ENCODE results near the gene PROX1.

DNA sequence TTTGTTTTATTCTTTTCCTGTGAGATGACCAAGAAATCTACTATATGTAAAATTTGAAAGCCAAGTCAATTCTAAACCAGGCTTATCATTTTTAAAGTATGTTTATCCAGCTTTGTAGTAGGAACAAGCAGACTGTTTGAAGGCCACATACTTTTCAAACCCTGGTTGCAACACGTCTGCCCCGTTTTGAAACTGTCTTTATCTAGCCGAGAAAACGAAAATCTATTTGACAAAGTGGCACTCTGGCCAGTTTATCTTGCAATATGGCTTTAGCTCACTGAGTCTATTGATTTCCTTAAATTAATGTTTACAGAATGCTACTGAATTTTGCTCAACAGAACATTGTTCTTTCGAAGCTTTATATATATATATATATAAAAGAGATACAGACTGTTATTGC is 39.7 kb downstream of the PROX1 start:
- TF ChIP-seq, protein P1, sequence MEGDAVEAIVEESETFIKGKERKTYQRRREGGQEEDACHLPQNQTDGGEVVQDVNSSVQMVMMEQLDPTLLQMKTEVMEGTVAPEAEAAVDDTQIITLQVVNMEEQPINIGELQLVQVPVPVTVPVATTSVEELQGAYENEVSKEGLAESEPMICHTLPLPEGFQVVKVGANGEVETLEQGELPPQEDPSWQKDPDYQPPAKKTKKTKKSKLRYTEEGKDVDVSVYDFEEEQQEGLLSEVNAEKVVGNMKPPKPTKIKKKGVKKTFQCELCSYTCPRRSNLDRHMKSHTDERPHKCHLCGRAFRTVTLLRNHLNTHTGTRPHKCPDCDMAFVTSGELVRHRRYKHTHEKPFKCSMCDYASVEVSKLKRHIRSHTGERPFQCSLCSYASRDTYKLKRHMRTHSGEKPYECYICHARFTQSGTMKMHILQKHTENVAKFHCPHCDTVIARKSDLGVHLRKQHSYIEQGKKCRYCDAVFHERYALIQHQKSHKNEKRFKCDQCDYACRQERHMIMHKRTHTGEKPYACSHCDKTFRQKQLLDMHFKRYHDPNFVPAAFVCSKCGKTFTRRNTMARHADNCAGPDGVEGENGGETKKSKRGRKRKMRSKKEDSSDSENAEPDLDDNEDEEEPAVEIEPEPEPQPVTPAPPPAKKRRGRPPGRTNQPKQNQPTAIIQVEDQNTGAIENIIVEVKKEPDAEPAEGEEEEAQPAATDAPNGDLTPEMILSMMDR (IDR thresholded peaks at IDR 0.05; ENCODE audit: low read depth, low read length, poor library complexity, severe bottlenecking) = no peak
- no peak for TF ChIP-seq EZH2phosphoT487 (IDR thresholded peaks at IDR 0.05; ENCODE audit: borderline replicate concordance, low read length)

Data from DOHH2 (cell line).